Measurements from ENCODE around the gene SSRP1.

DNA sequence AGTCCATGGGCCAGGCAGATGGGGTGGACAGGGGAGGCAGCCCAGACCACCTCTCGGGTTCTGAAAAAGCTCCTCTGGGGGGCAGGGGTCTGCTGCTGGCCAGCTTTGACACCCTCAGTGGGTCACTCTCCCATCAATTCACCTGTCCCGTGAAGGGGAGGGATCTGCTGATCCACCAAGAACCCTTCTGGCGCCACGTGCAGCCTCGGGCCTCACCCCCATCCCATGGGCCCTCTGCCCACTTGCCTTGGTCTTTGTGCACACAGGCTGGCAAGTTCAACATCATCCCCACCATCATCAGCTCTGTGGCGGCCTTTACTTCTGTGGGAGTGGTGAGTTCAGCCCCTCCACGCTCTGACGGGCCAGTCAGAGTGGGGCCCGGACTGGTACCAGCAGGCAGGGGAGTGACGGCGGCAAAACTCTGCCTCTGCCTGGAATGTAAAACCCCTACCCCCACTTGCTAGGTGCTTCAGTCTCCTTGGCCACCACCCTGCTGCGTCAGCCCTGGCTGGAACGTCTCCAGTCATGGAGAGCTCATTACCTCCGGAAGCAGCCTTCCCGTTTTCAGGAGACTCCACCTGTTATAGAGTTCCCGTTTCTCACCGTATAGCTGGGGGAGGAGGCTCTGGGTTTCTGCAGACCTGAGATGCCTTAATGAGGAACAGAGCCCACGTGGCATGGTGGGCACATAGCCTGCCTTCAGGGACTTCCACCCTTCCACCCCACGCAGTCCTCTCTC is 32.6 kb upstream of the SSRP1 start:
- no peak for TF ChIP-seq POLR2A (IDR thresholded peaks at IDR 0.05)
- TF ChIP-seq, protein P1, sequence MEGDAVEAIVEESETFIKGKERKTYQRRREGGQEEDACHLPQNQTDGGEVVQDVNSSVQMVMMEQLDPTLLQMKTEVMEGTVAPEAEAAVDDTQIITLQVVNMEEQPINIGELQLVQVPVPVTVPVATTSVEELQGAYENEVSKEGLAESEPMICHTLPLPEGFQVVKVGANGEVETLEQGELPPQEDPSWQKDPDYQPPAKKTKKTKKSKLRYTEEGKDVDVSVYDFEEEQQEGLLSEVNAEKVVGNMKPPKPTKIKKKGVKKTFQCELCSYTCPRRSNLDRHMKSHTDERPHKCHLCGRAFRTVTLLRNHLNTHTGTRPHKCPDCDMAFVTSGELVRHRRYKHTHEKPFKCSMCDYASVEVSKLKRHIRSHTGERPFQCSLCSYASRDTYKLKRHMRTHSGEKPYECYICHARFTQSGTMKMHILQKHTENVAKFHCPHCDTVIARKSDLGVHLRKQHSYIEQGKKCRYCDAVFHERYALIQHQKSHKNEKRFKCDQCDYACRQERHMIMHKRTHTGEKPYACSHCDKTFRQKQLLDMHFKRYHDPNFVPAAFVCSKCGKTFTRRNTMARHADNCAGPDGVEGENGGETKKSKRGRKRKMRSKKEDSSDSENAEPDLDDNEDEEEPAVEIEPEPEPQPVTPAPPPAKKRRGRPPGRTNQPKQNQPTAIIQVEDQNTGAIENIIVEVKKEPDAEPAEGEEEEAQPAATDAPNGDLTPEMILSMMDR (IDR thresholded peaks at IDR 0.05), result no peak

Measured in uterus (tissue), 2 donors.